CD4-positive, alpha-beta memory T cell (primary cell): ENCODE measurements around the gene TM7SF2. TPM values are rescaled to one million over a fixed set of nuclear protein-coding genes. Genes with fewer than 3 reads are reported as not detected.

ENCODE experiments used
- CTCF ChIA-PET: fragments of 350-600 bp; sonication (Branson Sonifier 250); formaldehyde crosslinking; loops from one replicate; lab custom pipeline; 2021; ENCODE audit warnings: inconsistent platforms; ENCODE audit not compliant: partially characterized antibody; lab: Charles Lee
- POLR2A ChIA-PET: fragments of 350-600 bp; sonication (Branson Sonifier 250); formaldehyde crosslinking; loops from one replicate; lab custom pipeline; 2021; ENCODE audit not compliant: partially characterized antibody; lab: Charles Lee
- DNase-seq, 5 donors: peaks; one replicate each; pipeline versions ENCODE4 v3.0.0 to v3.0.0-alpha.2; 2020 to 2022; ENCODE audit warnings: mixed read lengths in 1 of 5
- H3K27ac ChIP-seq: one replicate; pipeline ENCODE4 v1.7.0; 2013; ENCODE audit warnings: low read depth, low read length
- H3K27me3 ChIP-seq: 2 replicates; pipeline ENCODE4 v1.7.0; 2013; ENCODE audit warnings: mild to moderate bottlenecking, low read length, moderate library complexity; ENCODE audit not compliant: insufficient read depth
- H3K36me3 ChIP-seq: 2 replicates; pipeline ENCODE4 v1.7.0; 2013; ENCODE audit warnings: mild to moderate bottlenecking, low read length, moderate library complexity; ENCODE audit not compliant: insufficient read depth
- H3K4me1 ChIP-seq: 2 replicates; pipeline ENCODE4 v1.7.0; 2013; ENCODE audit warnings: mild to moderate bottlenecking, low read length, moderate library complexity; ENCODE audit not compliant: insufficient read depth
- H3K4me3 ChIP-seq, 2 donors: one replicate each; pipeline ENCODE4 v1.7.0; 2013; ENCODE audit warnings: low read length in 2 of 2, mild to moderate bottlenecking in 1 of 2
- H3K9me3 ChIP-seq, 2 donors: one replicate each; pipeline ENCODE4 v1.7.0; 2013; ENCODE audit warnings: low read length in 2 of 2, control low read depth in 1 of 2; ENCODE audit not compliant: control insufficient read depth in 1 of 2
- H3K27ac Mint-ChIP-seq, 7 donors: one replicate each; pipeline ENCODE4 v1.8.0; 2020 to 2021; ENCODE audit warnings: mixed read lengths in 7 of 7, mild to moderate bottlenecking in 6 of 7, inconsistent platforms in 3 of 7, moderate library complexity in 3 of 7
- H3K27me3 Mint-ChIP-seq, 2 donors: one replicate each; pipeline ENCODE4 v1.8.0; 2020 to 2021; ENCODE audit warnings: mixed read lengths in 2 of 2
- H3K36me3 Mint-ChIP-seq, 2 donors: one replicate each; pipeline ENCODE4 v1.8.0; 2020 to 2021; ENCODE audit warnings: mixed read lengths in 2 of 2, inconsistent platforms in 1 of 2, mild to moderate bottlenecking in 1 of 2
- H3K4me1 Mint-ChIP-seq, 4 donors: one replicate each; pipeline ENCODE4 v1.8.0; 2020 to 2021; ENCODE audit warnings: mixed read lengths in 4 of 4, mild to moderate bottlenecking in 1 of 4
- H3K4me3 Mint-ChIP-seq, 8 donors: one replicate each; pipeline ENCODE4 v1.8.0; 2020 to 2021; ENCODE audit warnings: mixed read lengths in 8 of 8, mild to moderate bottlenecking in 7 of 8, moderate library complexity in 6 of 8, inconsistent platforms in 3 of 8
- H3K9me3 Mint-ChIP-seq, 8 donors: one replicate each; pipeline ENCODE4 v1.8.0; 2020 to 2021; ENCODE audit warnings: mixed read lengths in 8 of 8, mild to moderate bottlenecking in 5 of 8, inconsistent platforms in 3 of 8, moderate library complexity in 1 of 8
- intact Hi-C: fragments of 100-400 bp; cut with micrococcal nuclease; formaldehyde crosslinking; loops from one replicate; pipeline ENCODE4 v1.15.1; 2023
- microRNA-seq: library from miRNA; unstranded; fragments of <30 nt; microRNA quantifications from one replicate; pipeline ENCODE4 v1.2.0, GENCODE V29; 2021; ENCODE audit warnings: borderline replicate concordance, borderline number of aligned reads, borderline microRNAs expressed, mixed read lengths
- polyA plus RNA-seq, 2 donors: library from polyadenylated mRNA; unstranded; fragments of 300-500 nt; fragmentation: Illumina TruSeq; gene quantifications; one replicate each; pipeline ENCODE4 v1.2.3, GENCODE V29; 2021
- total RNA-seq, 2 experiments: library from RNA; stranded (reverse); gene quantifications; one replicate each; pipeline ENCODE4 v1.2.3, GENCODE V29; 2021

The TM7SF2 gene
- total and polyA plus RNA-seq, 4 experiments from 2014 or later: 9.1 to 27.2 (median 17.2) TPM

DNA sequence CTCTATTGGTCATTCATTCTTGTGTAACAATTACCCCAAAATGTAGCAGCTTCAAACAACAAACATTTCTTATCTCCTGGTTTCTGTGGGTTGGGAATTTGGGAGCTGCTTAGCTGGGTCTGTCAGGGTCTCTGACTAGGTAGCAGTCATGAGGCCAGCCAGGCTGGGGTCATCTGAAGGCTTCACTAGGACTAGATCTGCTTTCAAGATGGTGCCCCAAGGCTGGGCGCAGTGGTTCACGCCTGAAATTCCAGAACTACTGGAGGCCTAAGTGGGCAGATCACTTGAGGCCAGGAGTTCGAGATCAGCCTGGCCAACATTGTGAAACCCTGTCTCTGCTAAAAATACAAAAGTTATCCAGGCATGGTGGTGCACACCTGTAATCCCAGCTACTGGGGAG lies 45.3 kb downstream of the TM7SF2 start:
- Mint-ChIP-seq H3K27ac (no peak overlapping the region), H3K4me1 (no peaks in the 10 kb centered on the region), H3K4me3 (no peak overlapping the region), H3K36me3 (no peaks in the 10 kb centered on the region), H3K27me3 (peaks cover 0 to 4% of the 10 kb centered on the region in 2 donors), H3K9me3 (no peaks in the 10 kb centered on the region)
- intact Hi-C loops: no loop called here
- Histone ChIP-seq H3K36me3 (no peaks in the 10 kb centered on the region), H3K4me3 (no peak overlapping the region), H3K27me3 (no peaks in the 10 kb centered on the region), H3K27ac (no peak overlapping the region), H3K9me3 (no peaks in the 10 kb centered on the region), H3K4me1 (no peaks in the 10 kb centered on the region)
- POLR2A ChIA-PET: no interaction called here
- CTCF ChIA-PET: no interaction called here
- DNase-seq: no peak

DNA sequence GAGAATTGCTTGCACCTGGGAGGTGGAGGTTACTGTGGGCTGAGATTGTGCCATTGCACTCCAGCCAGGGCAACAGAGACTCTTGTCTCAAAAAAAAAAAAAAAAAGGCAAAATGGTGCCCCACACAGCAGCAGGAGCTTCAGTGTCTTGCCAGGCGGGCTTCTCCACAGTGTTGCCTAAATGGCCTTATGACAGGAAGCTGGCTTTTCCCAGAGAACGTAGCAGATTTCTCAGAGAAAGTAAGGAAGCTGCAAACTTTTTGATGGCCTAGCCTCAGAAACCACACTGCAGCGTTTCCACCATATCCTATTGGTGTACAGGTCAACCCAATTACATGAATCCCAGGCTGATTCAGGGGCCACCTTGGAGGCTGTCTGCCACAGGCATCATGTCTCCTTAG lies 45.7 kb downstream of the TM7SF2 start:
- Histone ChIP-seq H3K4me3 (no peak overlapping the region), H3K27ac (no peak overlapping the region), H3K36me3 (no peaks in the 10 kb centered on the region), H3K27me3 (no peaks in the 10 kb centered on the region), H3K4me1 (no peaks in the 10 kb centered on the region), H3K9me3 (no peaks in the 10 kb centered on the region)
- H3K9me3 Mint-ChIP-seq: no peaks in the 10 kb centered on the region
- no peaks in the 10 kb centered on the region for H3K36me3 Mint-ChIP-seq
- DNase-seq: no peak
- no peak overlapping the region for H3K4me3 Mint-ChIP-seq
- H3K27me3 Mint-ChIP-seq: peaks cover 0 to 4% of the 10 kb centered on the region in 2 donors
- no peaks in the 10 kb centered on the region for H3K4me1 Mint-ChIP-seq
- CTCF ChIA-PET: no interaction called here
- intact Hi-C loops: no loop called here
- POLR2A ChIA-PET: no interaction called here
- no peak overlapping the region for H3K27ac Mint-ChIP-seq

GRCh38 chr11:65159012-65159411 lies 47.3 kb downstream of the TM7SF2 start:
- ChIA-PET POLR2A (no interaction called here), CTCF (no interaction called here)
- no peaks in the 10 kb centered on the region for H3K9me3 Mint-ChIP-seq
- no peaks in the 10 kb centered on the region for H3K36me3 Mint-ChIP-seq
- no peaks in the 10 kb centered on the region for H3K27me3 ChIP-seq
- H3K27me3 Mint-ChIP-seq: peaks cover 0 to 4% of the 10 kb centered on the region in 2 donors
- H3K4me3 ChIP-seq: no peak overlapping the region
- H3K27ac ChIP-seq: no peak overlapping the region
- H3K4me1 Mint-ChIP-seq: no peaks in the 10 kb centered on the region
- no peak for DNase-seq
- intact Hi-C loops: no loop called here
- H3K9me3 ChIP-seq: no peaks in the 10 kb centered on the region
- H3K4me3 Mint-ChIP-seq: no peak overlapping the region
- H3K4me1 ChIP-seq: no peaks in the 10 kb centered on the region
- no peak overlapping the region for H3K27ac Mint-ChIP-seq
- no peaks in the 10 kb centered on the region for H3K36me3 ChIP-seq

DNA sequence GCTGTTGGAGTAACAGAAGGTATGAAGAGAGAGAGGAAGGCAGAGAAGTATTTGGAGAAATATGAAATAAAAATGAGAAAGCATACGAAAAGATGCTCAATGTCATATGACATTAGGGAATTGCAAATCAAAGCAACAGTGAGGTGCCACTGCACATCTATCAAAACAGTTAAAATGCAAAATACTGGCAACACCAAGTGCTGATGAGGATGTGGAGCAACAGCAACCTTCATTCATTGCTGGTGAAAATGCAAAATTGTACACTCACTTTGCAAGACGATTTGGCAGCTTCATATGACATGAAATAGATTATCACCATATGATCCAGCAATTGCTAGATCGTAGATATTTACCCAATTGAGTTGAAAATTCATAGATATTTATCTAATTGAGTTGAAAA lies 49.0 kb downstream of the TM7SF2 start:
- H3K27ac ChIP-seq: no peak overlapping the region
- no peak overlapping the region for H3K4me3 ChIP-seq
- ChIA-PET POLR2A (no interaction called here), CTCF (no interaction called here)
- no peak for DNase-seq
- intact Hi-C loops: no loop called here
- peaks cover 0 to 4% of the 10 kb centered on the region in 2 donors for H3K27me3 Mint-ChIP-seq
- no peaks in the 10 kb centered on the region for H3K27me3 ChIP-seq
- H3K4me3 Mint-ChIP-seq: no peak overlapping the region
- no peaks in the 10 kb centered on the region for H3K4me1 ChIP-seq
- H3K36me3 ChIP-seq: no peaks in the 10 kb centered on the region
- H3K36me3 Mint-ChIP-seq: no peaks in the 10 kb centered on the region
- H3K9me3 Mint-ChIP-seq: no peaks in the 10 kb centered on the region
- H3K27ac Mint-ChIP-seq: no peak overlapping the region
- no peaks in the 10 kb centered on the region for H3K9me3 ChIP-seq
- no peaks in the 10 kb centered on the region for H3K4me1 Mint-ChIP-seq

DNA sequence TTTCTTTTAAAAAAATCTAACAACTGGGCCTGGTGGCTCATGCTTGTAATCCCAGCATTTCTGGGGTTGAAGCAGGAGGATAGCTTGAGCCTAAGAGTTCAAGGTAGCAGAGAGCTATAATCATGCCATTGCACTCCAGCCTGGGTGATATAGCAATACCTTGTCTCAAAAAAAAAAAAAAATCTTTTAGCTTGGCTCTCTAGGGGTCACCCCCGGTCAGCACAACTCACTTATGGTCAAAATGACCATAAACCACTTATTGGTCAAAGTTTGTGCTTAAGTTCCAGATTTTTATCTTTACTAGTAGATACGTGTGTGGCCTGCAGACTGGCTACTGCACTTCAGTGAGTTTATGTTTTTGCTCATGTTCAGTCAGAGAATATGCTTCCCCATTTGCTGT lies 52.0 kb downstream of the TM7SF2 start:
- POLR2A ChIA-PET: no interaction called here
- Histone ChIP-seq H3K27ac (no peak overlapping the region), H3K9me3 (no peaks in the 10 kb centered on the region), H3K27me3 (no peaks in the 10 kb centered on the region), H3K4me1 (no peaks in the 10 kb centered on the region), H3K4me3 (no peak overlapping the region), H3K36me3 (no peaks in the 10 kb centered on the region)
- H3K4me1 Mint-ChIP-seq: no peaks in the 10 kb centered on the region
- no peaks in the 10 kb centered on the region for H3K36me3 Mint-ChIP-seq
- peaks cover 0 to 4% of the 10 kb centered on the region in 2 donors for H3K27me3 Mint-ChIP-seq
- CTCF ChIA-PET: no interaction called here
- no peak for DNase-seq
- no peaks in the 10 kb centered on the region for H3K9me3 Mint-ChIP-seq
- H3K4me3 Mint-ChIP-seq: no peak overlapping the region
- intact Hi-C loops: no loop called here
- H3K27ac Mint-ChIP-seq: no peak overlapping the region

Small RNAs within 50 kb of the gene (microRNA-seq; reads per million reads assigned to microRNA genes)
- not detected for gene MIR6751

Other genes with a start within 250 kb of the TM7SF2 start
- 100 to 1,000 TPM; 268 to 279 TPM for gene EHD1, start 233.3 kb upstream of the TM7SF2 start, total RNA-seq
- gene EHD1, start 233.3 kb upstream of the TM7SF2 start, polyA plus RNA-seq: 100 to 1,000 TPM; 125 to 200 TPM
- 10 to 100 TPM; 45.7 to 47.3 TPM for gene ATG2A, start 194.7 kb upstream of the TM7SF2 start, total RNA-seq
- 1 to 10 TPM; 4.1 to 6.3 TPM for gene ATG2A, start 194.7 kb upstream of the TM7SF2 start, polyA plus RNA-seq
- 10 to 100 TPM; 14.0 to 15.8 TPM for gene PPP2R5B, start 187.2 kb upstream of the TM7SF2 start, total RNA-seq
- 1 to 10 TPM; 5.6 to 8.8 TPM for gene PPP2R5B, start 187.2 kb upstream of the TM7SF2 start, polyA plus RNA-seq
- gene GPHA2, start 176.0 kb upstream of the TM7SF2 start, total RNA-seq: under 1 TPM in 1 of 2 experiments, not detected in 1; 0.47 TPM
- gene GPHA2, start 176.0 kb upstream of the TM7SF2 start, polyA plus RNA-seq: not detected
- gene MAJIN, start 139.8 kb upstream of the TM7SF2 start, total RNA-seq: under 1 TPM; 0.44 to 0.91 TPM
- gene MAJIN, start 139.8 kb upstream of the TM7SF2 start, polyA plus RNA-seq: not detected
- under 1 TPM in 1 of 2 experiments, not detected in 1; 0.17 TPM for gene BATF2, start 114.9 kb upstream of the TM7SF2 start, total RNA-seq
- gene BATF2, start 114.9 kb upstream of the TM7SF2 start, polyA plus RNA-seq: not detected
- 10 to 100 TPM; 30.6 to 32.3 TPM for gene ARL2, start 97.7 kb upstream of the TM7SF2 start, total RNA-seq
- 100 to 1,000 TPM in 1 of 2 donors, 10 to 100 TPM in 1; 83.5 to 114 TPM for gene ARL2, start 97.7 kb upstream of the TM7SF2 start, polyA plus RNA-seq
- gene SNX15, start 84.4 kb upstream of the TM7SF2 start, total RNA-seq: 10 to 100 TPM; 24.5 to 26.7 TPM
- gene SNX15, start 84.4 kb upstream of the TM7SF2 start, polyA plus RNA-seq: 10 to 100 TPM; 19.8 to 23.2 TPM
- gene SAC3D1, start 70.7 kb upstream of the TM7SF2 start, total RNA-seq: 10 to 100 TPM in 1 of 2 experiments, 1 to 10 TPM in 1; 9.4 to 10.5 TPM
- 10 to 100 TPM in 1 of 2 donors, 1 to 10 TPM in 1; 6.8 to 10.6 TPM for gene SAC3D1, start 70.7 kb upstream of the TM7SF2 start, polyA plus RNA-seq
- 10 to 100 TPM; 22.4 to 23.4 TPM for gene NAALADL1, start 53.3 kb upstream of the TM7SF2 start, total RNA-seq
- gene NAALADL1, start 53.3 kb upstream of the TM7SF2 start, polyA plus RNA-seq: 10 to 100 TPM; 16.6 to 27.0 TPM
- under 1 TPM; 0.41 to 0.64 TPM for gene CDCA5, start 27.8 kb upstream of the TM7SF2 start, total RNA-seq
- gene CDCA5, start 27.8 kb upstream of the TM7SF2 start, polyA plus RNA-seq: under 1 TPM in 1 of 2 donors, not detected in 1; 0.41 TPM
- 10 to 100 TPM; 48.6 to 51.9 TPM for gene ZFPL1, start 27.6 kb upstream of the TM7SF2 start, total RNA-seq
- gene ZFPL1, start 27.6 kb upstream of the TM7SF2 start, polyA plus RNA-seq: 10 to 100 TPM; 28.7 to 31.0 TPM
- gene VPS51, start 15.7 kb upstream of the TM7SF2 start, total RNA-seq: 100 to 1,000 TPM; 221 to 226 TPM
- gene VPS51, start 15.7 kb upstream of the TM7SF2 start, polyA plus RNA-seq: 100 to 1,000 TPM in 1 of 2 donors, 10 to 100 TPM in 1; 87.0 to 113 TPM
- gene ZNHIT2, start 5.8 kb downstream of the TM7SF2 start, total RNA-seq: 10 to 100 TPM; 15.9 to 16.5 TPM
- 10 to 100 TPM; 13.1 to 22.5 TPM for gene ZNHIT2, start 5.8 kb downstream of the TM7SF2 start, polyA plus RNA-seq
- 1,000 to 10,000 TPM; 1,571 to 1,690 TPM for gene FAU, start 10.3 kb downstream of the TM7SF2 start, total RNA-seq
- 1,000 to 10,000 TPM in 1 of 2 donors, 100 to 1,000 TPM in 1; 913 to 1,018 TPM for gene FAU, start 10.3 kb downstream of the TM7SF2 start, polyA plus RNA-seq
- gene MRPL49, start 10.4 kb downstream of the TM7SF2 start, total RNA-seq: 10 to 100 TPM; 59.6 to 60.6 TPM
- 100 to 1,000 TPM in 1 of 2 donors, 10 to 100 TPM in 1; 81.1 to 118 TPM for gene MRPL49, start 10.4 kb downstream of the TM7SF2 start, polyA plus RNA-seq
- gene SYVN1, start 22.6 kb downstream of the TM7SF2 start, total RNA-seq: 10 to 100 TPM; 74.0 to 76.5 TPM
- gene SYVN1, start 22.6 kb downstream of the TM7SF2 start, polyA plus RNA-seq: 10 to 100 TPM in 1 of 2 donors, 1 to 10 TPM in 1; 2.8 to 17.0 TPM
- gene SPDYC, start 58.4 kb downstream of the TM7SF2 start, total RNA-seq: not detected
- not detected for gene SPDYC, start 58.4 kb downstream of the TM7SF2 start, polyA plus RNA-seq
- 100 to 1,000 TPM; 135 to 141 TPM for gene CAPN1, start 70.1 kb downstream of the TM7SF2 start, total RNA-seq
- 100 to 1,000 TPM; 115 to 127 TPM for gene CAPN1, start 70.1 kb downstream of the TM7SF2 start, polyA plus RNA-seq
- gene POLA2, start 150.1 kb downstream of the TM7SF2 start, total RNA-seq: 10 to 100 TPM; 26.4 to 27.3 TPM
- 10 to 100 TPM in 1 of 2 donors, 1 to 10 TPM in 1; 7.8 to 13.7 TPM for gene POLA2, start 150.1 kb downstream of the TM7SF2 start, polyA plus RNA-seq
- gene CDC42EP2, start 203.0 kb downstream of the TM7SF2 start, total RNA-seq: under 1 TPM; 0.55 to 0.67 TPM
- not detected for gene CDC42EP2, start 203.0 kb downstream of the TM7SF2 start, polyA plus RNA-seq
- 100 to 1,000 TPM; 101 to 102 TPM for gene DPF2, start 222.0 kb downstream of the TM7SF2 start, total RNA-seq
- gene DPF2, start 222.0 kb downstream of the TM7SF2 start, polyA plus RNA-seq: 10 to 100 TPM; 65.1 to 67.8 TPM
- 1 to 10 TPM in 1 of 2 experiments, under 1 TPM in 1; 0.96 to 1.1 TPM for gene TIGD3, start 242.9 kb downstream of the TM7SF2 start, total RNA-seq
- gene TIGD3, start 242.9 kb downstream of the TM7SF2 start, polyA plus RNA-seq: under 1 TPM in 1 of 2 donors, not detected in 1; 0.26 TPM